Panc1 (cell line): ENCODE measurements around the gene IGSF3. TPM values are rescaled to one million over a fixed set of nuclear protein-coding genes. Genes with fewer than 3 reads are reported as not detected.

Experiments used
- ATAC-seq: fragments of 200-7000 bp; cut with Tn5 transposase; 2 replicates; pipeline ENCODE4 v1.9.1; 2020; ENCODE audit warnings: mild to moderate bottlenecking, moderate library complexity
- Bru-seq: library from RNA; stranded (reverse); fragments of 400-500 nt; gene quantifications from one replicate; lab custom pipeline; 2021; lab: Mats Ljungman, UMichigan
- BruChase-seq, 2 experiments: library from RNA; stranded (reverse); fragments of 400-500 nt; gene quantifications; one replicate each; lab custom pipeline; 2021; lab: Mats Ljungman, UMichigan
- BruUV-seq: library from RNA; stranded (reverse); fragments of 400-500 nt; replicated peaks from 2 replicates; lab custom pipeline; 2021; lab: Mats Ljungman, UMichigan
- CTCF ChIA-PET: fragments of 300-600 bp; sonication (Branson Sonifier 250); formaldehyde crosslinking; loops from one replicate; lab custom pipeline; 2022; ENCODE audit warnings: antibody characterized with exemption; lab: Charles Lee
- POLR2A ChIA-PET: fragments of 300-600 bp; sonication (Branson Sonifier 250); formaldehyde crosslinking; loops from one replicate; lab custom pipeline; 2022; ENCODE audit warnings: antibody characterized with exemption; lab: Charles Lee
- DNase-seq: peaks from one replicate; pipeline ENCODE4 v3.0.0-alpha.2; 2010; ENCODE audit warnings: low read depth, low spot score
- H3K27ac ChIP-seq: 2 replicates; pipeline ENCODE4 v1.5.1; 2011; ENCODE audit warnings: mild to moderate bottlenecking, low read length, inconsistent platforms
- H3K27me3 ChIP-seq: fragments of 200-500 bp; sonication (Bioruptor generic); 2 replicates; pipeline ENCODE4 v1.6.0; 2014; ENCODE audit warnings: low read length, inconsistent platforms; ENCODE audit not compliant: control insufficient read depth, insufficient read depth
- H3K36me3 ChIP-seq: fragments of 200-500 bp; sonication (Bioruptor generic); 2 replicates; pipeline ENCODE4 v1.5.1; 2014; ENCODE audit warnings: inconsistent platforms, mild to moderate bottlenecking, low read length, moderate library complexity; ENCODE audit not compliant: control insufficient read depth, insufficient read depth
- H3K4me1 ChIP-seq: 2 replicates; pipeline ENCODE4 v1.5.1; 2011; ENCODE audit warnings: inconsistent platforms, mild to moderate bottlenecking, low read length, moderate library complexity; ENCODE audit not compliant: control insufficient read depth, insufficient read depth
- H3K4me3 ChIP-seq, 2 experiments: 2 replicates each; pipeline ENCODE4 v1.5.1; 2011 to 2012; ENCODE audit warnings: low read depth in 2 of 2, low read length in 2 of 2, mild to moderate bottlenecking in 2 of 2, inconsistent platforms in 1 of 2, moderate library complexity in 1 of 2
- H3K9me3 ChIP-seq: fragments of 200-500 bp; sonication (Bioruptor generic); 2 replicates; pipeline ENCODE4 v1.5.1; 2014; ENCODE audit warnings: low read depth, mild to moderate bottlenecking, inconsistent platforms, low read length, moderate library complexity; ENCODE audit not compliant: control insufficient read depth, insufficient read depth
- CTCF ChIP-seq: fragments of 450-650 bp; IDR thresholded peaks from 2 replicates; pipeline ENCODE4 v1.5.1; 2017; ENCODE audit warnings: mild to moderate bottlenecking
- POLR2AphosphoS5 ChIP-seq: IDR thresholded peaks from 2 replicates; pipeline ENCODE4 v1.6.1; 2012; ENCODE audit warnings: mild to moderate bottlenecking, low read depth, low read length, moderate library complexity
- SIN3A ChIP-seq: IDR thresholded peaks from 2 replicates; pipeline ENCODE4 v1.6.1; 2012; ENCODE audit warnings: low read depth, mild to moderate bottlenecking, low read length, moderate library complexity, borderline replicate concordance; ENCODE audit not compliant: insufficient read depth
- TCF7L2 ChIP-seq: IDR thresholded peaks from 2 replicates; pipeline ENCODE4 v1.6.1; 2011; ENCODE audit warnings: mild to moderate bottlenecking, low read depth, low read length, inconsistent platforms
- in situ Hi-C: cut with HindIII; loops from 2 replicates; pipeline ENCODE4 v1.10.0; 2016; ENCODE audit warnings: low sequenced_read_pairs, low pct_unique_long_range_greater_than_20kb
- intact Hi-C: fragments of 100-400 bp; cut with micrococcal nuclease; formaldehyde crosslinking; loops from one replicate; pipeline ENCODE4 v1.10.0; 2022; ENCODE audit not compliant: unreplicated experiment
- long read RNA-seq: library from polyadenylated mRNA; unstranded; transcript quantifications from one replicate; pipeline ENCODE4 v2.0.0, GENCODE V29; 2021; ENCODE audit not compliant: unreplicated experiment
- polyA plus RNA-seq: library from polyadenylated mRNA; unstranded; fragments of >200 nt; gene quantifications from one replicate; pipeline ENCODE4 v1.2.1, GENCODE V29; 2012; ENCODE audit warnings: missing spikeins; ENCODE audit not compliant: insufficient read length
- total RNA-seq: library from RNA; stranded (reverse); gene quantifications from one replicate; pipeline ENCODE4 v1.2.1, GENCODE V29; 2021; ENCODE audit not compliant: unreplicated experiment
- TF ChIP-seq, protein P1 (sequence below), 2 experiments: IDR thresholded peaks; 2 replicates each; pipeline ENCODE4 v1.6.1; 2011 to 2012; ENCODE audit warnings: low read depth in 2 of 2, control low read depth in 1 of 2, low read length in 1 of 2, mild to moderate bottlenecking in 1 of 2, moderate library complexity in 1 of 2; ENCODE audit not compliant: insufficient read depth in 1 of 2

The IGSF3 gene
- 9.3 TPM for total RNA-seq
- polyA plus RNA-seq = 10.1 TPM
- Bru-seq, nascent RNA = percentile 42 among the genes with signal in this experiment
- percentile 40 among the genes with signal in this experiment for BruChase-seq, experiment 1, labeled RNA remaining after a 2-hour chase
- percentile 49 among the genes with signal in this experiment for BruChase-seq, experiment 2, labeled RNA remaining after a 6-hour chase
- long read RNA-seq, full-length matches to known transcripts = 1 of 14 reads
- long read RNA-seq, partial matches to known transcripts = 6 of 14 reads
- long read RNA-seq, other reads (novel, unspliced or antisense) = 7 of 14 reads

- no peak for DNase-seq
- Histone ChIP-seq H3K9me3 (no peaks in the 10 kb centered on the region), H3K27me3 (peaks cover 2% of the 10 kb centered on the region; the same call in 1 of the 2 replicates), H3K4me1 (peaks cover 5% of the 10 kb centered on the region), H3K27ac (no peak within 1 kb of the TSS), H3K36me3 (no peaks in the 10 kb centered on the region; the same call in 1 of the 2 replicates), H3K4me3 (peak within 1 kb of the TSS; percentile 56 to 64)
- TF ChIP-seq, protein P1, sequence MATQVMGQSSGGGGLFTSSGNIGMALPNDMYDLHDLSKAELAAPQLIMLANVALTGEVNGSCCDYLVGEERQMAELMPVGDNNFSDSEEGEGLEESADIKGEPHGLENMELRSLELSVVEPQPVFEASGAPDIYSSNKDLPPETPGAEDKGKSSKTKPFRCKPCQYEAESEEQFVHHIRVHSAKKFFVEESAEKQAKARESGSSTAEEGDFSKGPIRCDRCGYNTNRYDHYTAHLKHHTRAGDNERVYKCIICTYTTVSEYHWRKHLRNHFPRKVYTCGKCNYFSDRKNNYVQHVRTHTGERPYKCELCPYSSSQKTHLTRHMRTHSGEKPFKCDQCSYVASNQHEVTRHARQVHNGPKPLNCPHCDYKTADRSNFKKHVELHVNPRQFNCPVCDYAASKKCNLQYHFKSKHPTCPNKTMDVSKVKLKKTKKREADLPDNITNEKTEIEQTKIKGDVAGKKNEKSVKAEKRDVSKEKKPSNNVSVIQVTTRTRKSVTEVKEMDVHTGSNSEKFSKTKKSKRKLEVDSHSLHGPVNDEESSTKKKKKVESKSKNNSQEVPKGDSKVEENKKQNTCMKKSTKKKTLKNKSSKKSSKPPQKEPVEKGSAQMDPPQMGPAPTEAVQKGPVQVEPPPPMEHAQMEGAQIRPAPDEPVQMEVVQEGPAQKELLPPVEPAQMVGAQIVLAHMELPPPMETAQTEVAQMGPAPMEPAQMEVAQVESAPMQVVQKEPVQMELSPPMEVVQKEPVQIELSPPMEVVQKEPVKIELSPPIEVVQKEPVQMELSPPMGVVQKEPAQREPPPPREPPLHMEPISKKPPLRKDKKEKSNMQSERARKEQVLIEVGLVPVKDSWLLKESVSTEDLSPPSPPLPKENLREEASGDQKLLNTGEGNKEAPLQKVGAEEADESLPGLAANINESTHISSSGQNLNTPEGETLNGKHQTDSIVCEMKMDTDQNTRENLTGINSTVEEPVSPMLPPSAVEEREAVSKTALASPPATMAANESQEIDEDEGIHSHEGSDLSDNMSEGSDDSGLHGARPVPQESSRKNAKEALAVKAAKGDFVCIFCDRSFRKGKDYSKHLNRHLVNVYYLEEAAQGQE (IDR thresholded peaks at IDR 0.05; ENCODE audit: insufficient read depth in 1 of 2, low read depth in 2 of 2, low read length in 1 of 2) = no peak
- TF ChIP-seq SIN3A (no peak), POLR2AphosphoS5 (no peak), CTCF (no peak), TCF7L2 (no peak)
- CTCF ChIA-PET = no interaction called here
- POLR2A ChIA-PET = interaction anchor here (0.6 kb wide), 1 partner anchor 102 kb away, joined by 3 read pairs; no protein-coding TSS in a partner anchor
- intact Hi-C loops (no loop called here), in situ Hi-C loops (no loop called here)
- BruUV-seq = no TSS peak
- peak; percentile 94 for ATAC-seq
Measured at GRCh38 chr1:116667575-116668105, at the start of gene IGSF3. Gene IGSF3 (minus strand): TSS chr1:116667733. CDS start chr1:116666326, 1,407 bp downstream.

DNA sequence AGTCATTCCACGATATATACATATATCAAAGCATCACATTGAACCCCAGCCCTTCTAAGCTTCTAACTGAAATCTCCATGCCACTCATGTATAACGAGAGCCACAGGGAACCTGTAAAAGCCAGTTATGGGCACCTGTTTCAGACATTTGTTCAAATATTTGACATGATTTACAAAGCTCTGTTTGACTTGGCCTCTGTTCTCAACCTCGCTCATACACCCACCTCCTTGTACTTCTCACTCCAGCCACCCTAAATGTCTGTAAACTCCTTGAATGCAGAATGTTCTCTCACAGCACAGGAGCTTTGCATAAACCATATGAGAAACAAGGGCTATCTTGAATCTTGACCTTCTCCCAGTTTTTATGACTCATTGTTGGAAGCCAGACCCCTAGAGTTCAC lies 49.8 kb upstream of the IGSF3 start:
- Histone ChIP-seq H3K4me1 (no peaks in the 10 kb centered on the region), H3K27me3 (no peaks in the 10 kb centered on the region), H3K4me3 (no peak overlapping the region), H3K27ac (no peak overlapping the region), H3K36me3 (no peaks in the 10 kb centered on the region), H3K9me3 (no peaks in the 10 kb centered on the region)
- ATAC-seq (no peak), DNase-seq (no peak)
- in situ Hi-C loops (no loop called here), intact Hi-C loops (no loop called here)
- BruUV-seq = no TSS peak
- TF ChIP-seq SIN3A = no peak
- no peak for TF ChIP-seq POLR2AphosphoS5
- TF ChIP-seq, protein P1 (IDR thresholded peaks at IDR 0.05; ENCODE audit: insufficient read depth in 1 of 2, low read depth in 2 of 2, low read length in 1 of 2) = no peak
- no peak for TF ChIP-seq TCF7L2
- no peak for TF ChIP-seq CTCF
- CTCF ChIA-PET = no interaction called here
- POLR2A ChIA-PET = interaction anchor here (0.6 kb wide), 1 partner anchor 1277 kb away, joined by 3 read pairs; no protein-coding TSS in a partner anchor
